ENCODE data around the gene SLAIN2. TPM values are rescaled to one million over a fixed set of nuclear protein-coding genes. Genes with fewer than 3 reads are reported as not detected.
"Not testable (repeated sequence)": the region's sequence is repeated elsewhere in the genome, so short reads cannot be mapped to it uniquely, and the experiment has no call there.

Gene SLAIN2
- polyA plus RNA-seq, 2 donors = 17.9 to 41.5 TPM

DNA sequence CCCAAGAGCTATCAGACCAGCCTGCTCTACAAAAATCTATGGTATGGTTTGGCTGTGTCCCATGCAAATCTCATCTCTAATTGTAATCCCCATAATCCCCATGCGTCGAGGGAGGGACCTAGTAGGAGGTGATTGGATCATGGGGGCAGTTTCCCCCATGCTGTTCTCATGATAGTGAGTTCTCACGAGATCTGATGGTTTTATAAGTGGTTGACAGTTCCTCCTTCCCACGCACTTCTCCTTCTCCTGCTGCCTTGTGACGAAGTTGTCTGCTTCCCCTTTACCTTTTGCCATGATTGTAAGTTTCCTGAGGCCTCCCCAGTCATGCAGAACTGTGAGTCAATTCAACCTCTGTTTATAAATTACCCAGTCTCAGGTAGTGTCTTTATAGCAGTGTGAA lies 99.6 kb downstream of the SLAIN2 start:
- 64 to 78% methylated on average over 5 of the region's 5 CpGs for WGBS, 2 donors
- not testable (repeated sequence) for H3K27ac ChIP-seq (ENCODE audit: low read depth in 2 of 2, low read length in 1 of 2); H3K27me3 ChIP-seq (ENCODE audit: control insufficient read depth in 1 of 2, insufficient read depth in 2 of 2, low read length in 2 of 2)

DNA sequence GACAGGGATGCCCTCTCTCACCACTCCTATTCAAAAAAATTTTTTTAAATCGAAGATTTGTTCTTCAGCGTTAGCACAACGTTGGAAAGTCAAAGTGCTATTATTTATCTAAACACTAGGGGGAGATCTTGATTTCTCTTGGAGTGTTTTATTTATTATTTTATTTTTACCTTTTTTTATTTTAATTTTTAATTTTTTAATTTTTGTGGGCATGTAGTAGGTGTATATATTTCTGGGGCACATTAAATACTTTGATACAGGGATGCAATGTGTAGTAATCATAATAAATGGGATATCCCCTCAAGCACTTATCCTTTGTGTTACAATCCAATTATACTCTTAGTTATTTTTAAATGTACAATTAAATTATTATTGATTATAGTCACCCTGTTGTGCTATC lies 104.4 kb downstream of the SLAIN2 start:
- Histone ChIP-seq H3K36me3 (ENCODE audit: control insufficient read depth in 2 of 2, insufficient read depth in 2 of 2, low read length in 1 of 2) (no peaks in the 10 kb centered on the region), H3K4me1 (ENCODE audit: control insufficient read depth in 2 of 2, insufficient read depth in 2 of 2, low read length in 1 of 2) (no peaks in the 10 kb centered on the region), H3K27ac (ENCODE audit: low read depth in 2 of 2, low read length in 1 of 2) (no peak overlapping the region), H3K9me3 (ENCODE audit: control insufficient read depth in 2 of 2, insufficient read depth in 1 of 2, low read depth in 1 of 2, low read length in 1 of 2) (no peaks in the 10 kb centered on the region), H3K27me3 (ENCODE audit: control insufficient read depth in 1 of 2, insufficient read depth in 2 of 2, low read length in 2 of 2) (no peaks in the 10 kb centered on the region), H3K4me3 (ENCODE audit: low read depth in 1 of 2, low read length in 2 of 2) (no peak overlapping the region)
- 10% methylated on average over 3 of the region's 3 CpGs for WGBS, 2 donors

More for the DNA sequence above, 99.6 kb downstream of the SLAIN2 start:
- not testable (repeated sequence) for H3K4me3 ChIP-seq (ENCODE audit: low read depth in 1 of 2, low read length in 2 of 2); H3K4me1 ChIP-seq (ENCODE audit: control insufficient read depth in 2 of 2, insufficient read depth in 2 of 2, low read length in 1 of 2); H3K36me3 ChIP-seq (ENCODE audit: control insufficient read depth in 2 of 2, insufficient read depth in 2 of 2, low read length in 1 of 2); H3K9me3 ChIP-seq (ENCODE audit: control insufficient read depth in 2 of 2, insufficient read depth in 1 of 2, low read depth in 1 of 2, low read length in 1 of 2)

DNA sequence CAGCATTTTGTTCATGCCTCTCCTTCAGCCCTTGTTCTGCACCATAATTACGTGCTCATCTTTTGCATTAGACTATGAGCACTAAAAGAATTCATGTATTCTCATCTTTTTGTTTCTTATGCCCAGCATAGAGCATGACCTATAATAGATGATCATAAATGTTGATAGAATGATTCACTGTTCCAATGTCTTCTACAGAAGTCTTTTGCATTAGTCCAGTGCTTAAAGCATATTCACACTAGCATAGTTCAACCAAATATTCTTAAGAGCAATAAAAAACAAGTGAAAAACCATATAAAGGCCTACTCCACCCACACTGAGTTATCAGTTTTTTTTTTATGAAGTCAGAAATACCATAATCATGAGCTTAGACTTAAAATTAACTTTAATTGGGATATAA lies 105.3 kb downstream of the SLAIN2 start:
- 83 to 85% methylated on average over 1 of the region's 1 CpG for WGBS, 2 donors
- H3K9me3 ChIP-seq (ENCODE audit: control insufficient read depth in 2 of 2, insufficient read depth in 1 of 2, low read depth in 1 of 2, low read length in 1 of 2) = no peaks in the 10 kb centered on the region
- no peaks in the 10 kb centered on the region for H3K36me3 ChIP-seq (ENCODE audit: control insufficient read depth in 2 of 2, insufficient read depth in 2 of 2, low read length in 1 of 2)
- H3K27ac ChIP-seq (ENCODE audit: low read depth in 2 of 2, low read length in 1 of 2) = no peak overlapping the region
- H3K4me1 ChIP-seq (ENCODE audit: control insufficient read depth in 2 of 2, insufficient read depth in 2 of 2, low read length in 1 of 2) = no peaks in the 10 kb centered on the region
- no peak overlapping the region for H3K4me3 ChIP-seq (ENCODE audit: low read depth in 1 of 2, low read length in 2 of 2)
- H3K27me3 ChIP-seq (ENCODE audit: control insufficient read depth in 1 of 2, insufficient read depth in 2 of 2, low read length in 2 of 2) = no peaks in the 10 kb centered on the region

DNA sequence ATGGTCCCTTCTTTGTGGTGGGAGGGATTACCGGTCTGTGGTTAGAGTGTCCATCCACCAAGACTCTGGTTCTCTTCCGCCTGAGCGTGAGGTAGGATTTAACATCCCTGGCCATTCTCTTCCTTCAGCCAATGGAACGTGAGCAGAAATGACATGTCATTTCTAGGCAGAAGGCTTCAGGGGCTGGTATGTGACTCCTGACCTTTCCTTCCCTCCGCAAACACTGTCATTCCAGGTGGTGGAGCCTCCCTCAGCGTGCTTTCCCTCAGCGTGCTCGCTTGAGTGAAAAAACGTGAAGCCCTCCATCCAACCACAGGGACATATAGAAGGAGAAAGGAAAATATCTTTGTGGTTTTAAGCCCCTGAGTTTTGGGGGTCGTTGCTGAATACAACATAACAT lies 107.8 kb downstream of the SLAIN2 start:
- no peaks in the 10 kb centered on the region for H3K4me1 ChIP-seq (ENCODE audit: control insufficient read depth in 2 of 2, insufficient read depth in 2 of 2, low read length in 1 of 2)
- no peaks in the 10 kb centered on the region for H3K9me3 ChIP-seq (ENCODE audit: control insufficient read depth in 2 of 2, insufficient read depth in 1 of 2, low read depth in 1 of 2, low read length in 1 of 2)
- H3K27ac ChIP-seq (ENCODE audit: low read depth in 2 of 2, low read length in 1 of 2) = no peak overlapping the region
- H3K36me3 ChIP-seq (ENCODE audit: control insufficient read depth in 2 of 2, insufficient read depth in 2 of 2, low read length in 1 of 2) = no peaks in the 10 kb centered on the region
- no peak overlapping the region for H3K4me3 ChIP-seq (ENCODE audit: low read depth in 1 of 2, low read length in 2 of 2)
- 84 to 89% methylated on average over 10 of the region's 10 CpGs for WGBS, 2 donors
- H3K27me3 ChIP-seq (ENCODE audit: control insufficient read depth in 1 of 2, insufficient read depth in 2 of 2, low read length in 2 of 2) = no peaks in the 10 kb centered on the region

- Histone ChIP-seq H3K27ac (ENCODE audit: low read depth in 2 of 2, low read length in 1 of 2) (no peak overlapping the region), H3K4me1 (ENCODE audit: control insufficient read depth in 2 of 2, insufficient read depth in 2 of 2, low read length in 1 of 2) (no peaks in the 10 kb centered on the region), H3K36me3 (ENCODE audit: control insufficient read depth in 2 of 2, insufficient read depth in 2 of 2, low read length in 1 of 2) (no peaks in the 10 kb centered on the region), H3K9me3 (ENCODE audit: control insufficient read depth in 2 of 2, insufficient read depth in 1 of 2, low read depth in 1 of 2, low read length in 1 of 2) (no peaks in the 10 kb centered on the region), H3K4me3 (ENCODE audit: low read depth in 1 of 2, low read length in 2 of 2) (no peak overlapping the region), H3K27me3 (ENCODE audit: control insufficient read depth in 1 of 2, insufficient read depth in 2 of 2, low read length in 2 of 2) (no peaks in the 10 kb centered on the region)
- WGBS, 2 donors = 92 to 99% methylated on average over 3 of the region's 3 CpGs
These were observed 109.4 kb downstream of the SLAIN2 start for GRCh38 chr4:48450740-48451139.

GRCh38 chr4:48451656-48452055 lies 110.3 kb downstream of the SLAIN2 start:
- not testable (repeated sequence) for H3K27ac ChIP-seq (ENCODE audit: low read depth in 2 of 2, low read length in 1 of 2); H3K4me1 ChIP-seq (ENCODE audit: control insufficient read depth in 2 of 2, insufficient read depth in 2 of 2, low read length in 1 of 2); H3K27me3 ChIP-seq (ENCODE audit: control insufficient read depth in 1 of 2, insufficient read depth in 2 of 2, low read length in 2 of 2); H3K36me3 ChIP-seq (ENCODE audit: control insufficient read depth in 2 of 2, insufficient read depth in 2 of 2, low read length in 1 of 2); H3K9me3 ChIP-seq (ENCODE audit: control insufficient read depth in 2 of 2, insufficient read depth in 1 of 2, low read depth in 1 of 2, low read length in 1 of 2); H3K4me3 ChIP-seq (ENCODE audit: low read depth in 1 of 2, low read length in 2 of 2)
- WGBS, 2 donors = 87 to 92% methylated on average over 3 of the region's 3 CpGs

DNA sequence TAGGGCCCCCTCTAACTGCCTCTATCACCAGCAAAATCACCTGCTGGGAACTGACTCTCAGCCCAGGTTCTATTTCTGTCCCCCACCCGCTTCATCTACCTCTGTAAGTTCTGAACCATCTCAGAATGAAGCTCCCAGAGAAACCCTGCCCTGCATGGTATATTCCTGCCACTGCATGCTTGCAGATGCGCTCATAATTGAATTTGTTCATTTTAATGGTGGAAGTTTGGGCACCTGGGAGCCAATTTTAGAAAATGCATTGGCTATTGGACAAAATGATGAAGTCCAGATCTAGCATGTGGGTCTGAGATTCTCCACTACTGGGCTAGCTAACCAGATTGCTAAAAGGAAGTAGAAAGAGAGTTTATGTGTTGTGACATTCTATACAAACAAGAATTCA lies 113.3 kb downstream of the SLAIN2 start:
- no peaks in the 10 kb centered on the region for H3K9me3 ChIP-seq (ENCODE audit: control insufficient read depth in 2 of 2, insufficient read depth in 1 of 2, low read depth in 1 of 2, low read length in 1 of 2)
- no peaks in the 10 kb centered on the region for H3K27me3 ChIP-seq (ENCODE audit: control insufficient read depth in 1 of 2, insufficient read depth in 2 of 2, low read length in 2 of 2)
- no peaks in the 10 kb centered on the region for H3K36me3 ChIP-seq (ENCODE audit: control insufficient read depth in 2 of 2, insufficient read depth in 2 of 2, low read length in 1 of 2)
- no peaks in the 10 kb centered on the region for H3K4me1 ChIP-seq (ENCODE audit: control insufficient read depth in 2 of 2, insufficient read depth in 2 of 2, low read length in 1 of 2)
- H3K4me3 ChIP-seq (ENCODE audit: low read depth in 1 of 2, low read length in 2 of 2) = no peak overlapping the region
- 93% methylated on average over 2 of the region's 2 CpGs for WGBS, 2 donors
- no peak overlapping the region for H3K27ac ChIP-seq (ENCODE audit: low read depth in 2 of 2, low read length in 1 of 2)

- Histone ChIP-seq H3K27ac (ENCODE audit: low read depth in 2 of 2, low read length in 1 of 2) (no peak overlapping the region), H3K4me1 (ENCODE audit: control insufficient read depth in 2 of 2, insufficient read depth in 2 of 2, low read length in 1 of 2) (no peaks in the 10 kb centered on the region), H3K4me3 (ENCODE audit: low read depth in 1 of 2, low read length in 2 of 2) (no peak overlapping the region), H3K36me3 (ENCODE audit: control insufficient read depth in 2 of 2, insufficient read depth in 2 of 2, low read length in 1 of 2) (no peaks in the 10 kb centered on the region), H3K9me3 (ENCODE audit: control insufficient read depth in 2 of 2, insufficient read depth in 1 of 2, low read depth in 1 of 2, low read length in 1 of 2) (no peaks in the 10 kb centered on the region), H3K27me3 (ENCODE audit: control insufficient read depth in 1 of 2, insufficient read depth in 2 of 2, low read length in 2 of 2) (no peaks in the 10 kb centered on the region)
These were observed 119.7 kb downstream of the SLAIN2 start for GRCh38 chr4:48461000-48461399.

GRCh38 chr4:48462363-48462762 lies 121.0 kb downstream of the SLAIN2 start:
- Histone ChIP-seq H3K36me3 (ENCODE audit: control insufficient read depth in 2 of 2, insufficient read depth in 2 of 2, low read length in 1 of 2) (no peaks in the 10 kb centered on the region), H3K27ac (ENCODE audit: low read depth in 2 of 2, low read length in 1 of 2) (no peak overlapping the region), H3K4me3 (ENCODE audit: low read depth in 1 of 2, low read length in 2 of 2) (no peak overlapping the region), H3K4me1 (ENCODE audit: control insufficient read depth in 2 of 2, insufficient read depth in 2 of 2, low read length in 1 of 2) (no peaks in the 10 kb centered on the region), H3K27me3 (ENCODE audit: control insufficient read depth in 1 of 2, insufficient read depth in 2 of 2, low read length in 2 of 2) (no peaks in the 10 kb centered on the region), H3K9me3 (ENCODE audit: control insufficient read depth in 2 of 2, insufficient read depth in 1 of 2, low read depth in 1 of 2, low read length in 1 of 2) (no peaks in the 10 kb centered on the region)
- WGBS, 2 donors = 42 to 45% methylated on average over 5 of the region's 5 CpGs

DNA sequence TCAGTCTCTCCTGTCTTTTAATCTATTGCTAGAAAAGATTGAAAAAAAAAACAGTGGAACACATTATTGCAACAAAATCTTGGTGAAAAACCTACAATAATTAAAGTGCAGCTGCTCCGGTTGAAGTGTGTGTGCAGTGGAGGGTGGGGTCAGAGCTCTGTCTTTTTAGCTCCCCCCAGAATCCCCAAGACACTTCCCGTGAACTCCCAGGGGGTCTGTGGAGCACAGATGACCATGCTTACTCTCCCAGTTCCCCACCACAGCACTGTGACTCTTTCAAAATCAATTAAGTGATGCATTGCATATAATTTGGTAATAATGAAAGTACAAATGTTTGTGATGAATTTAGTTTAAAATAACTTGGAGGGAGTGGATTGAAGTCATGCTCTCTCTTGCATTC lies 126.1 kb downstream of the SLAIN2 start:
- H3K4me1 ChIP-seq (ENCODE audit: control insufficient read depth in 2 of 2, insufficient read depth in 2 of 2, low read length in 1 of 2) = no peaks in the 10 kb centered on the region
- no peaks in the 10 kb centered on the region for H3K9me3 ChIP-seq (ENCODE audit: control insufficient read depth in 2 of 2, insufficient read depth in 1 of 2, low read depth in 1 of 2, low read length in 1 of 2)
- 51 to 53% methylated on average over 2 of the region's 2 CpGs for WGBS, 2 donors
- no peaks in the 10 kb centered on the region for H3K36me3 ChIP-seq (ENCODE audit: control insufficient read depth in 2 of 2, insufficient read depth in 2 of 2, low read length in 1 of 2)
- no peaks in the 10 kb centered on the region for H3K27me3 ChIP-seq (ENCODE audit: control insufficient read depth in 1 of 2, insufficient read depth in 2 of 2, low read length in 2 of 2)
- H3K4me3 ChIP-seq (ENCODE audit: low read depth in 1 of 2, low read length in 2 of 2) = no peak overlapping the region
- no peak overlapping the region for H3K27ac ChIP-seq (ENCODE audit: low read depth in 2 of 2, low read length in 1 of 2)
